ENCODE measurements around the gene ZNF426.
"Not testable (repeated sequence)": the region's sequence is repeated elsewhere in the genome, so short reads cannot be mapped to it uniquely, and the experiment has no call there.

DNA sequence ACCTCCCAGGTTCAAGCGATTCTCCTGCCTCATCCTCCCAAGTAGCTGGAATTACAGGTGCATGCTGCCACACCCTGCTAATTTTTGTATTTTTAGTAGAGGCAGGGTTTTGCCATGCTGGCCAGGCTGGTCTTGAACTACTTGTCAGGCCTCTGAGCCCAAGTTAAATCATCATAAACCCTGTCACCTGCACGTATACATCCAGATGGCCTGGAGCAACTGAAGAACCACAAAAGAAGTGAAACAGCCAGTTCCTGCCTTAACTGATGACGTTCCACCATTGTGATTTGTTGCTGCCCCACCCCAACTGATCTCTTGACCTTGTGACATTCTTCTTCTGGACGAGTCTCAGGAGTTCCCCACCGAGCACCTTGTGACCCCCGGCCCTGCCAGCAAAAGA lies 756 bp upstream of the ZNF426 start:
- TF ChIP-seq, protein P1, sequence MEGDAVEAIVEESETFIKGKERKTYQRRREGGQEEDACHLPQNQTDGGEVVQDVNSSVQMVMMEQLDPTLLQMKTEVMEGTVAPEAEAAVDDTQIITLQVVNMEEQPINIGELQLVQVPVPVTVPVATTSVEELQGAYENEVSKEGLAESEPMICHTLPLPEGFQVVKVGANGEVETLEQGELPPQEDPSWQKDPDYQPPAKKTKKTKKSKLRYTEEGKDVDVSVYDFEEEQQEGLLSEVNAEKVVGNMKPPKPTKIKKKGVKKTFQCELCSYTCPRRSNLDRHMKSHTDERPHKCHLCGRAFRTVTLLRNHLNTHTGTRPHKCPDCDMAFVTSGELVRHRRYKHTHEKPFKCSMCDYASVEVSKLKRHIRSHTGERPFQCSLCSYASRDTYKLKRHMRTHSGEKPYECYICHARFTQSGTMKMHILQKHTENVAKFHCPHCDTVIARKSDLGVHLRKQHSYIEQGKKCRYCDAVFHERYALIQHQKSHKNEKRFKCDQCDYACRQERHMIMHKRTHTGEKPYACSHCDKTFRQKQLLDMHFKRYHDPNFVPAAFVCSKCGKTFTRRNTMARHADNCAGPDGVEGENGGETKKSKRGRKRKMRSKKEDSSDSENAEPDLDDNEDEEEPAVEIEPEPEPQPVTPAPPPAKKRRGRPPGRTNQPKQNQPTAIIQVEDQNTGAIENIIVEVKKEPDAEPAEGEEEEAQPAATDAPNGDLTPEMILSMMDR (IDR thresholded peaks at IDR 0.05; ENCODE audit: insufficient read depth, low read length, poor library complexity, severe bottlenecking) = not testable (repeated sequence)
- not testable (repeated sequence) for TF ChIP-seq EZH2phosphoT487 (conservative IDR thresholded peaks at IDR 0.05; ENCODE audit: low read length)
